Suppressor macrophage treated with lipopolysaccharide for 4 hours (primary cell): ENCODE results near the gene RAD51B.
"Not testable (repeated sequence)": the region's sequence is repeated elsewhere in the genome, so short reads cannot be mapped to it uniquely, and the experiment has no call there.

Experiments
- DNase-seq: peaks from one replicate; pipeline ENCODE4 v3.0.0-alpha.2; 2020

RAD51B gene

GRCh38 chr14:68257969-68258368 lies 438.4 kb downstream of the RAD51B start:
- no peak for DNase-seq

DNA sequence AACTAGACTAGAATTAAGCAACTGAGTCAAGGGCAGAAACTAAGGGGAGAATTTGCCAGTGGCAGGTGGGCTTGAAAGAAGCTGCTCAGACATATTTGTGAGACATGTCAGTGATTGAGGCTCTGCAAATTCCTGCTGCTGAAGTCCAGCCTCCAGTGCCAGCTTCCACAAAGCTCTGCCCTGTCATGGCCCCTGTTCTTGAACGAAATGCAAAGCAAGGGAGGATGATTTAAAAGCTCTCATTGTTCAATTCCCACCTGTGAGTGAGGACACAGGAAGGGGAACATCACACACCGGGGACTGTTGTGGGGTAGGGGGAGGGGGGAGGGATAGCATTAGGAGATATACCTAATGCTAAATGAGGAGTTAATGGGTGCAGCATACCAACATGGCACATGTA lies 439.4 kb downstream of the RAD51B start:
- not testable (repeated sequence) for DNase-seq

DNA sequence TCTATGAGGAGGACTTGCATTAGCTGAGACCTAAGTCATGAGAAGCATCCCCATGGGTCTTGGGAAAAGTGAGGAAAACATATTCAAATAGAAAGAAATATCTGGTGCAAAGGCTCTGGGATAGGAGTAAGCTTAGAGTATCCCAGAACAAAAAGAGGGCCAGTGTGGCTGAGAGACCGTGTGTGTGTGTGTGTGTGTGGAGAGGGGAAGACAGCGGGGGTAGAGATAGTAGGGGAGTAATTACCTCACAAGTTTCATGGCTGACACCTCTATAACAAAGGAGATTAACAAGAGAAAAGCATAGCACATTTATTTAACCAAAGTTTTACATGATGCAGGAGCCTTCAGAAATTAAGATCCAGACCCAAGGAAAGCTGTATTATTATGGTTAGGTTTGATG lies 440.5 kb downstream of the RAD51B start:
- no peak for DNase-seq

- DNase-seq = no peak
These were observed 441.7 kb downstream of the RAD51B start for GRCh38 chr14:68261092-68261842.

- no peak for DNase-seq
These were observed 443.0 kb downstream of the RAD51B start for GRCh38 chr14:68262567-68262966.

GRCh38 chr14:68263563-68264259 lies 444.1 kb downstream of the RAD51B start:
- DNase-seq = no peak

- DNase-seq = no peak
These were observed 444.6 kb downstream of the RAD51B start for GRCh38 chr14:68264260-68264569.

- DNase-seq = no peak
These were observed 447.4 kb downstream of the RAD51B start for GRCh38 chr14:68266998-68267397.

GRCh38 chr14:68268197-68268596 lies 448.6 kb downstream of the RAD51B start:
- DNase-seq = peak; percentile 97

- peak; percentile 27 for DNase-seq
These were observed 449.1 kb downstream of the RAD51B start for GRCh38 chr14:68268719-68269118.

- peak; percentile 83 for DNase-seq
These were observed 449.8 kb downstream of the RAD51B start for GRCh38 chr14:68269136-68269927.

DNA sequence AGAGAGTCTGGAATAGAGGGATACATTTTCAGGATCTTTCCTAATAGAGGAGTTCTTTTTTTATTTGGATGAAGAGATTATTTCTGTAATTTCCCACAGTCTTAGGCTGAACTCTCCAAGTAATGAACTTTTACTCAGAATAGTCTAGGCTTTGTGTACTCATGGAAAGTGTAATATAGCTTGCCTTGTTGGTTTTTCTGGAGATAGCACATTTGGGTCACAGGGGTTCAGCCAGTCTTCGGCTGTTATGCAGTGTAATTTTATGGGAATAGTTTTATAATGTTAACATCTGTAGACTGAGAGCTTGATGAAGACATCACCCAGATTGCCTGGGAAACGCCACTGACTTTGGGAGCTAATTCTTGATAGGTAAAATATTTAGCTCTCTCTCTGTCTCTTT lies 450.8 kb downstream of the RAD51B start:
- no peak for DNase-seq

DNA sequence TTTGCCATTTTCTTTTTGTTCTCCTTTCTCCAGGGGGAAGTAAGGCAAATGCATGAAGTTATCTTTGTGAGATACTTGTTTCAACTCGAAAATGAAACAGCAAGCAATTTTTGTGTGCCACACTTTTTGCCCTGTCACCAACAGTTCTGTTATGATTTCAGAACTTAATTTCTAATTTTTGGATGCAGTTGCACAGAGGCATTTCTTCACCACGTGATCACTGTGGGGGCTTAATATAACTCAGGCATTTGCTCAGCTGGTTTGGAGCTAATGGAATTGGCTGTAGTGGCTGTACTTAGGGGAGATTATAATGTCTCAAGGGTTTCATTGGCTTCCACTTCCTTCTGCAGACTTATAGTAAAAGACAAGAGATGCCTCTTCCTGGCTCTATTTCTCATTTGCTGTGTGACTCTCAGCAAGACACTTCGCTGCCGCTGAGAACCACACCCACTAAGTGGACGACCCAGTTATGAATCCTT lies 452.4 kb downstream of the RAD51B start:
- DNase-seq = peak; percentile 92

GRCh38 chr14:68273413-68273812 lies 453.8 kb downstream of the RAD51B start:
- no peak for DNase-seq

- DNase-seq = no peak
These were observed 455.1 kb downstream of the RAD51B start for GRCh38 chr14:68274725-68275124.

GRCh38 chr14:68278576-68279436 lies 459.2 kb downstream of the RAD51B start:
- DNase-seq = peak; percentile 35

GRCh38 chr14:68279437-68279720 lies 459.8 kb downstream of the RAD51B start:
- no peak for DNase-seq

- DNase-seq = peak; percentile 31
These were observed 460.2 kb downstream of the RAD51B start for GRCh38 chr14:68279777-68280233.

DNA sequence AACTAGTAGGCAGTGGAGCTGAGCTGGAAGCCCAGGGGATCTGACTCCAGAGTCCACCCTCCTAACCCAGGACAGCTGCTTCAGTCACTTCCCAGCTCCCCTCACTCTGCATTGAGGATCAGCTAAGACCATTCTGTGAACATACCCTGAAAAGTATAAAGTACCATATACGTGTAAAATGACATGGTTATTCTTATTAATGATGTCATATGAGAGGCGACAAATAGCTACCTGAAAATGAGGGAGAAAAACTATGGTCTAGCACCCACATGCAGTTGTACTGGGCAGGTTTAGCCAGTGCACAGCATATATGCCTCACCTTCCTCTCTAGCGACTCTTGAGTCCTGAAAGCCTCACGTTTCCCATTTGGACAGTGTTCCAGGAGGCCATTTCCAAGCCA lies 461.9 kb downstream of the RAD51B start:
- DNase-seq = no peak

DNA sequence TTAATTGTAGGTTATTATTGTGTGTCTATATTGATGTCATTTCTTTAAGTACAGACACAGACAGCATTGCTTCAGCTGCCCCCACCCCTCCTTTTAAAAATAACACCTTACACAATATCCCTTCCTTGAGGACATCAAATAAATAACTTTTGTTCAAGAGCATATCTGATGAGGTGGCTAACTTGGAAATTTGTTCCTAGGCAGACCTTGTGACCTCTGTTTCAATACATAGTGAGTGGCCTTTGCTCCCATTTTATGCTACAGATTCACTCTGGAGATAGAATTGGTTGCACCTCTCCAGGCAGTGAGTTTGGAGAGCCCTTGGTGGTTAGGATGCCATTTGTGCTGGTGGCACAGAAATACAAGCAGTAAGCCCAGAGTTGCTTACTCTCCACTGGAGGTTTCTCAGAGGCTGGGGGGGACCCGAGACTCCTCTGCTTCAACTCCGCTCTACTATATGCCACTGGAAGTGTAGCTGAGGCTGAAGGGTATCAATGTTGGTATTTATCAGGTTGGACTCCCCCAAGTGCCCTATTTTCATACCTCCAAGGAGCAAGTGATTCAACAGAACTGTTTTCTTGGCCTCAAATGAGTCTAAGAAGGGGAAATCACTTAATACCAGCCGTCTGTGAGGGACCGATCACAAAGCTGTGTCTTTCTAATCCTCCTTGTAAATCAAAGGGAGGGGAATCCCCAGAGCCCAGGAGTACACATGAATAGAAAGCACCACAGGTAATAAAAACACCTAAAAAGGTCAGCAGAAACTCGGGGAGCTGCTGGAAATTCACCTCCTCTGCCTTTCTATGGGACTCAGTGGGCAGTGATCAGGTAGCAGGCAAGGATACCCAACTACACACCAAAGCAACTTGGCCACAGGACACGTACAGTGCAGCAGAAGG lies 463.1 kb downstream of the RAD51B start:
- no peak for DNase-seq

- DNase-seq = no peak
These were observed 464.0 kb downstream of the RAD51B start for GRCh38 chr14:68283378-68284123.
